Bronchial epithelial cell (primary cell): ENCODE results near the gene KANTR. TPM values are rescaled to one million over a fixed set of nuclear protein-coding genes. Genes with fewer than 3 reads are reported as not detected.

ENCODE experiments used
- DNase-seq: peaks from one replicate; pipeline ENCODE4 v3.0.0-alpha.2; 2010; ENCODE audit warnings: low read depth
- FAIRE-seq: peaks from 2 replicates; lab custom pipeline; 2011; peaks lifted over from hg19 to GRCh38; lab: Jason Lieb, UNC
- H3K27me3 ChIP-seq: 2 replicates; pipeline ENCODE4 v1.5.1; 2011; ENCODE audit warnings: low read length; ENCODE audit not compliant: control insufficient read depth, insufficient read depth
- H3K36me3 ChIP-seq: 2 replicates; pipeline ENCODE4 v1.5.1; 2011; ENCODE audit warnings: low read length; ENCODE audit not compliant: control insufficient read depth, insufficient read depth
- H3K4me3 ChIP-seq: 2 replicates; pipeline ENCODE4 v1.5.1; 2011; ENCODE audit warnings: mild to moderate bottlenecking, low read depth, low read length, control low read depth
- CTCF ChIP-seq: IDR thresholded peaks from 2 replicates; pipeline ENCODE4 v1.5.1; 2011; ENCODE audit warnings: mild to moderate bottlenecking, moderate library complexity, low read length, control low read depth, inconsistent platforms; ENCODE audit not compliant: insufficient read depth, severe bottlenecking
- total RNA-seq: library from RNA; depleted of rRNA; stranded (reverse); fragments of >200 nt; gene quantifications from 2 replicates; pipeline ENCODE4 v1.2.1, GENCODE V29; 2014

Gene KANTR
- 4.5 and 5.5 TPM in 2 replicates for total RNA-seq

GRCh38 chrX:53093748-53094581, at the start of gene KANTR:
TSS of gene KANTR (plus strand) at chrX:53094142. CDS start at chrX:53124273, 30,131 bp downstream.
- DNase-seq (peak; percentile 90), FAIRE-seq (no peak)
- peak; percentile 10 for TF ChIP-seq CTCF
- H3K27me3 ChIP-seq, result no peaks in the 10 kb centered on the region
- no peaks in the 10 kb centered on the region for H3K36me3 ChIP-seq
- H3K4me3 ChIP-seq, result peak within 1 kb of the TSS; percentile 67

- no peak for DNase-seq
- no peaks in the 10 kb centered on the region for H3K27me3 ChIP-seq
- no peak overlapping the region for H3K4me3 ChIP-seq
- no peak for FAIRE-seq
- no peaks in the 10 kb centered on the region for H3K36me3 ChIP-seq
- no peak for TF ChIP-seq CTCF
Observed at GRCh38 chrX:53044995-53045394, 48.9 kb upstream of the KANTR start.

GRCh38 chrX:53047228-53047627, 46.7 kb upstream of the KANTR start:
- no peak for TF ChIP-seq CTCF
- DNase-seq, result no peak

GRCh38 chrX:53048169-53049126, 45.5 kb upstream of the KANTR start, which contains the start of gene GPR173:
TSS of gene GPR173 (plus strand) at chrX:53048789. CDS start at chrX:53076622, 27,833 bp downstream.
- DNase-seq (no peak), FAIRE-seq (no peak)
- no peak within 1 kb of the TSS for H3K4me3 ChIP-seq
- no peaks in the 10 kb centered on the region for H3K27me3 ChIP-seq
- TF ChIP-seq CTCF, result no peak
- H3K36me3 ChIP-seq, result no peaks in the 10 kb centered on the region

More at GRCh38 chrX:53047228-53047627, 46.7 kb upstream of the KANTR start:
- no peak overlapping the region for H3K4me3 ChIP-seq
- FAIRE-seq, result no peak
- no peaks in the 10 kb centered on the region for H3K27me3 ChIP-seq
- H3K36me3 ChIP-seq, result no peaks in the 10 kb centered on the region

GRCh38 chrX:53049127-53049517, 44.8 kb upstream of the KANTR start:
- H3K4me3 ChIP-seq, result no peak overlapping the region
- no peaks in the 10 kb centered on the region for H3K27me3 ChIP-seq
- TF ChIP-seq CTCF, result no peak
- H3K36me3 ChIP-seq, result no peaks in the 10 kb centered on the region
- DNase-seq (no peak), FAIRE-seq (no peak)
